Measurements from ENCODE around the gene CPN2. TPM values are rescaled to one million over a fixed set of nuclear protein-coding genes. Genes with fewer than 3 reads are reported as not detected.

The CPN2 gene
- total and polyA plus RNA-seq, 4 donors: 20.4 to 196 (median 128) TPM

- Histone ChIP-seq H3K4me3 (ENCODE audit: low read depth in 1 of 3, low read length in 3 of 3) (no peak overlapping the region), H3K4me1 (ENCODE audit: control insufficient read depth in 4 of 4, insufficient read depth in 4 of 4, low read length in 3 of 4) (no peaks in the 10 kb centered on the region), H3K36me3 (ENCODE audit: control insufficient read depth in 4 of 4, insufficient read depth in 3 of 4, low read depth in 1 of 4, low read length in 3 of 4) (no peaks in the 10 kb centered on the region), H3K9ac (ENCODE audit: low read depth in 1 of 2, low read length in 2 of 2) (no peak overlapping the region), H3K27ac (ENCODE audit: low read depth in 1 of 2, low read length in 2 of 2) (no peak overlapping the region), H3K9me3 (ENCODE audit: control insufficient read depth in 4 of 4, low read length in 3 of 4) (no peaks in the 10 kb centered on the region), H3K27me3 (ENCODE audit: control insufficient read depth in 4 of 4, insufficient read depth in 4 of 4, low read length in 3 of 4) (peaks cover 0 to 2% (median 0%) of the 10 kb centered on the region in 4 donors)
- WGBS: 80% methylated on average over 9 of the region's 9 CpGs
- TF ChIP-seq RAD21 (IDR thresholded peaks at IDR 0.05): no peak
- no peak for DNase-seq (ENCODE audit: low spot score)
Observed at GRCh38 chr3:194379651-194380050, 28.5 kb upstream of the CPN2 start.

- Histone ChIP-seq H3K36me3 (ENCODE audit: control insufficient read depth in 4 of 4, insufficient read depth in 3 of 4, low read depth in 1 of 4, low read length in 3 of 4) (no peaks in the 10 kb centered on the region), H3K27ac (ENCODE audit: low read depth in 1 of 2, low read length in 2 of 2) (no peak overlapping the region), H3K9ac (ENCODE audit: low read depth in 1 of 2, low read length in 2 of 2) (no peak overlapping the region), H3K4me3 (ENCODE audit: low read depth in 1 of 3, low read length in 3 of 3) (no peak overlapping the region), H3K27me3 (ENCODE audit: control insufficient read depth in 4 of 4, insufficient read depth in 4 of 4, low read length in 3 of 4) (peaks cover 0 to 2% (median 0%) of the 10 kb centered on the region in 4 donors), H3K4me1 (ENCODE audit: control insufficient read depth in 4 of 4, insufficient read depth in 4 of 4, low read length in 3 of 4) (no peaks in the 10 kb centered on the region), H3K9me3 (ENCODE audit: control insufficient read depth in 4 of 4, low read length in 3 of 4) (no peaks in the 10 kb centered on the region)
- WGBS: 92% methylated on average over 6 of the region's 6 CpGs
- TF ChIP-seq RAD21 (IDR thresholded peaks at IDR 0.05): no peak
- TF ChIP-seq RXRA (IDR thresholded peaks at IDR 0.05): no peak
- no peak for TF ChIP-seq CTCF (IDR thresholded peaks at IDR 0.05; ENCODE audit: low read depth, low read length, missing input control)
- TF ChIP-seq TAF1 (conservative IDR thresholded peaks at IDR 0.05): no peak
- TF ChIP-seq YY1 (IDR thresholded peaks at IDR 0.05): no peak
- no peak for TF ChIP-seq EGR1 (IDR thresholded peaks at IDR 0.05; ENCODE audit: low read depth in 2 of 2)
- no peak for TF ChIP-seq ZBTB33 (IDR thresholded peaks at IDR 0.05)
- no peak for TF ChIP-seq FOXA2 (IDR thresholded peaks at IDR 0.05)
- no peak for TF ChIP-seq GABPA (IDR thresholded peaks at IDR 0.05 in 1 of 2, conservative IDR thresholded peaks at IDR 0.05 in 1 of 2)
- TF ChIP-seq ATF3 (IDR thresholded peaks at IDR 0.05): no peak
- no peak for TF ChIP-seq MAX (IDR thresholded peaks at IDR 0.05)
- TF ChIP-seq HNF4A (conservative IDR thresholded peaks at IDR 0.05): no peak
- TF ChIP-seq SP1 (IDR thresholded peaks at IDR 0.05): no peak
- TF ChIP-seq JUND (IDR thresholded peaks at IDR 0.05): no peak
- TF ChIP-seq FOXA1 (IDR thresholded peaks at IDR 0.05): no peak
- DNase-seq (ENCODE audit: low spot score): no peak
Observed at GRCh38 chr3:194379231-194379630, 28.1 kb upstream of the CPN2 start.

- Histone ChIP-seq H3K9ac (ENCODE audit: low read depth in 1 of 2, low read length in 2 of 2) (no peak overlapping the region), H3K27me3 (ENCODE audit: control insufficient read depth in 4 of 4, insufficient read depth in 4 of 4, low read length in 3 of 4) (peaks cover 0 to 2% (median 0%) of the 10 kb centered on the region in 4 donors), H3K36me3 (ENCODE audit: control insufficient read depth in 4 of 4, insufficient read depth in 3 of 4, low read depth in 1 of 4, low read length in 3 of 4) (no peaks in the 10 kb centered on the region), H3K9me3 (ENCODE audit: control insufficient read depth in 4 of 4, low read length in 3 of 4) (no peaks in the 10 kb centered on the region), H3K4me1 (ENCODE audit: control insufficient read depth in 4 of 4, insufficient read depth in 4 of 4, low read length in 3 of 4) (no peaks in the 10 kb centered on the region), H3K4me3 (ENCODE audit: low read depth in 1 of 3, low read length in 3 of 3) (no peak overlapping the region), H3K27ac (ENCODE audit: low read depth in 1 of 2, low read length in 2 of 2) (no peak overlapping the region)
- 93% methylated on average over 1 of the region's 1 CpG for WGBS
- no peak for DNase-seq (ENCODE audit: low spot score)
- TF ChIP-seq ZBTB33 (IDR thresholded peaks at IDR 0.05): no peak
- TF ChIP-seq FOXA2 (IDR thresholded peaks at IDR 0.05): no peak
- TF ChIP-seq HNF4G (IDR thresholded peaks at IDR 0.05): no peak
- no peak for TF ChIP-seq YY1 (IDR thresholded peaks at IDR 0.05)
- no peak for TF ChIP-seq FOXA1 (IDR thresholded peaks at IDR 0.05)
- TF ChIP-seq RAD21 (IDR thresholded peaks at IDR 0.05): no peak
- no peak for TF ChIP-seq CTCF (IDR thresholded peaks at IDR 0.05; ENCODE audit: low read depth, low read length, missing input control)
- no peak for TF ChIP-seq GABPA (IDR thresholded peaks at IDR 0.05 in 1 of 2, conservative IDR thresholded peaks at IDR 0.05 in 1 of 2)
- no peak for TF ChIP-seq RXRA (IDR thresholded peaks at IDR 0.05)
- no peak for TF ChIP-seq EGR1 (IDR thresholded peaks at IDR 0.05; ENCODE audit: low read depth in 2 of 2)
- TF ChIP-seq HNF4A (conservative IDR thresholded peaks at IDR 0.05): no peak
Observed at GRCh38 chr3:194377708-194378107, 26.6 kb upstream of the CPN2 start.

All from liver (tissue), 9 donors.